Measurements from ENCODE around the gene CDC5L. TPM values are rescaled to one million over a fixed set of nuclear protein-coding genes. Genes with fewer than 3 reads are reported as not detected.
A peak's percentile ranks its signal among the peaks of the same experiment; 100 is the strongest.

Gene CDC5L
- total RNA-seq, 1 donor from 2014 or later, result 20.0 TPM

- intact Hi-C loops (cut with micrococcal nuclease), result no loop called here
- Histone ChIP-seq H3K4me3 (no peak overlapping the region), H3K9me3 (replicated peaks) (no peaks in the 10 kb centered on the region), H3K27me3 (ENCODE audit: low read depth) (no peaks in the 10 kb centered on the region), H3K36me3 (peaks cover 32% of the 10 kb centered on the region), H3K4me1 (peaks cover 33% of the 10 kb centered on the region), H3K27ac (replicated peaks) (peak overlapping the region; percentile 62)
- no peak for TF ChIP-seq CTCF (IDR thresholded peaks at IDR 0.05; ENCODE audit: borderline replicate concordance)
- no peak for DNase-seq
Measured at GRCh38 chr6:44432726-44433125, 45.2 kb downstream of the CDC5L start.

- H3K27me3 ChIP-seq (ENCODE audit: low read depth), result no peaks in the 10 kb centered on the region
- no peak overlapping the region for H3K4me3 ChIP-seq
- no peak for TF ChIP-seq CTCF (IDR thresholded peaks at IDR 0.05; ENCODE audit: borderline replicate concordance)
- no peak overlapping the region for H3K27ac ChIP-seq (replicated peaks)
- peaks cover 18% of the 10 kb centered on the region for H3K36me3 ChIP-seq
- intact Hi-C loops (cut with micrococcal nuclease), result no loop called here
- H3K4me1 ChIP-seq, result peaks cover 43% of the 10 kb centered on the region
- DNase-seq, result no peak
- no peaks in the 10 kb centered on the region for H3K9me3 ChIP-seq (replicated peaks)
Measured at GRCh38 chr6:44435500-44435899, 48.0 kb downstream of the CDC5L start.

GRCh38 chr6:44438827-44439226, 51.3 kb downstream of the CDC5L start:
- intact Hi-C loops (cut with micrococcal nuclease), result no loop called here
- TF ChIP-seq CTCF (IDR thresholded peaks at IDR 0.05; ENCODE audit: borderline replicate concordance), result no peak
- Histone ChIP-seq H3K4me3 (no peak overlapping the region), H3K36me3 (peaks cover 39% of the 10 kb centered on the region), H3K9me3 (replicated peaks) (peaks cover 22% of the 10 kb centered on the region), H3K27me3 (ENCODE audit: low read depth) (no peaks in the 10 kb centered on the region), H3K27ac (replicated peaks) (no peak overlapping the region), H3K4me1 (peaks cover 18% of the 10 kb centered on the region)
- no peak for DNase-seq

DNA sequence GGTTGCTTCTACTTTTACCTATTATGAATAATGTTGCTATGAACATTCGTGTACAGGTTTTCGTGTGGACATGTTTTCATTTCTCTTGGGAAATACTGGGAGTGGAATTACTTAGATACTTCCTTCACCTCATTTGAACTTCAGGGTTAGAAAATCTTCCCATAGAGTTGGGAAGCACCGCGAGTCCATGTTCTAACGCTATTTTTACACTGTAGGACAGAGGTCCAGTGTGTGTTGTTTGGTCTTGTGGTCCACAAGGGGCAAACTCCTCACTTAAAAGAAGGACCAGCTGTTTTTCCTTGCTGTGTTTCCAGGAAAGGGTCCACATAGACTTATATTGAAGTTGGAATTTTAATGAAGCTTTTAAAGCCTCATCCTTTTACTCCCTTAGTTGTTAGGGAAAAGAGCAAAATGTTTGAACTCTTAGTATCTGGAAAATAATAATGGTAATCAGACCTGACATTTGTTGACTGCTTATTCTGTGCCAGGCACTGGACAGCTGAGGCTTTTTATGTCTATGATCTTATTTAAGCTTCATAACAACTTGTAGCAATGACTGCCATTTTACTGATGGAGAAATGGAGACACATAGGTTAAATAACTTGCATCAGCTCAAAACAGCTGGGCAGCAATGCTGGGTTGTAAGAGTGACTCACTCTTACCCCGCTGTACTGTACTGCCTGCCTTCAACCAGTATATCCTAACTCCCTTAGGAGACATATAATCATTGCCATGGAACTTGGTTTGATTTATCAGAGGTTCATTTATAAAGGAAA, 52.0 kb downstream of the CDC5L start:
- H3K36me3 ChIP-seq, result peaks cover 39% of the 10 kb centered on the region

DNA sequence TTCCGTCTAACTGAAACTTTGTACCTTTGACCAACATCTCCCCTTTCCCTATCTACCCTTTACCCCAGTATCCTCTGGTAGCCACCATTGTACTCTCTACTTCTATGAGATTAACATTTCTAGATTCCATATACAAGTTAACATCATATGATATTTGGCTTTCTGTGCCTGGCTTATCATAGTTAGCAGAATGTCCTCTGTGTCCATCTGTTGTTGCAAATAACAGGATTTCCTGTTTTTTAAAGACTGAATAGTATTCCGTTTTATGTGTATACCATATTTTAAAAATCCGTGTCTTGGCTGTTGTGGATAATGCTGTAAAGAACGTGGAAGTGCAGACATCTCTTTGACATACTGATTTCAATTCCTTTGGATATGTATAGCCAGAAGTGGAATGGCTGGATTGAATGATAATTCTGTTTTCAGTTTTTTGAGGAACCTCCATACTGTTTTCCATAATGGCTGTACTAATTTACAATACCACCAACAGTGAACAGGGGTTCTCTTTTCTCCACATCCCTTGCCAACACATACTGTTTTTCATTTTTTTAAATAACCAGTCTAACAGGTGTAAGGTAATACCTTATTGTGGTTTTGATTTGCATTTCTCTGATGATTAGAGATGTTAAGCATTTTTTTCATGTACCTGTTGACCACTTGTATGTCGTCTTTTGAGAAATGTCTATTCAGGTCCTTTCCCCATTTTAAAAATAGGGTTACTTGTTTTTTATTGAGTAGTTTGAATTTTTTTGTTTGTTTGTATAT, 53.8 kb downstream of the CDC5L start:
- H3K36me3 ChIP-seq, result peaks cover 42% of the 10 kb centered on the region

More for the DNA sequence above, 52.0 kb downstream of the CDC5L start:
- no peaks in the 10 kb centered on the region for H3K27me3 ChIP-seq (ENCODE audit: low read depth)
- peaks cover 22% of the 10 kb centered on the region for H3K9me3 ChIP-seq (replicated peaks)
- DNase-seq, result no peak
- intact Hi-C loops (cut with micrococcal nuclease), result no loop called here
- no peak overlapping the region for H3K4me3 ChIP-seq
- peaks cover 18% of the 10 kb centered on the region for H3K4me1 ChIP-seq
- H3K27ac ChIP-seq (replicated peaks), result no peak overlapping the region
- TF ChIP-seq CTCF (IDR thresholded peaks at IDR 0.05; ENCODE audit: borderline replicate concordance), result no peak

More for the DNA sequence above, 53.8 kb downstream of the CDC5L start:
- intact Hi-C loops (cut with micrococcal nuclease), result no loop called here
- Histone ChIP-seq H3K9me3 (replicated peaks) (peaks cover 22% of the 10 kb centered on the region), H3K27me3 (ENCODE audit: low read depth) (no peaks in the 10 kb centered on the region), H3K4me1 (peaks cover 29% of the 10 kb centered on the region), H3K4me3 (no peak overlapping the region), H3K27ac (replicated peaks) (no peak overlapping the region)
- no peak for DNase-seq
- TF ChIP-seq CTCF (IDR thresholded peaks at IDR 0.05; ENCODE audit: borderline replicate concordance), result no peak

Measured in left ventricle myocardium inferior (tissue), 1 donor.